CD14-positive monocyte (primary cell): ENCODE measurements around the gene HCST. TPM values are rescaled to one million over a fixed set of nuclear protein-coding genes. Genes with fewer than 3 reads are reported as not detected.

Experiments used
- DNase-seq, 3 donors: peaks; one replicate each; pipeline ENCODE4 v3.0.0-alpha.2; 2011 to 2022
- H2AFZ ChIP-seq: 2 replicates; pipeline ENCODE4 v1.6.0; 2012; ENCODE audit warnings: mild to moderate bottlenecking, low read depth, low read length, inconsistent platforms; ENCODE audit not compliant: insufficient read depth, poor library complexity, severe bottlenecking
- H3K27ac ChIP-seq, 2 donors: 1 replicate in 1 of 2; 2 replicates in 1 of 2; pipeline ENCODE4 v1.5.1; 2012 to 2013; ENCODE audit warnings: low read length in 2 of 2, control low read depth in 1 of 2, inconsistent platforms in 1 of 2, low read depth in 1 of 2, mild to moderate bottlenecking in 1 of 2
- H3K27me3 ChIP-seq, 2 donors: one replicate each; pipeline versions ENCODE4 v1.6.0 to v1.6.1; 2011 to 2013; ENCODE audit warnings: low read length in 2 of 2; ENCODE audit not compliant: control insufficient read depth in 2 of 2, insufficient read depth in 2 of 2
- H3K36me3 ChIP-seq, 2 donors: replicated peaks in 1 of 2; 1 replicate in 1 of 2; 2 replicates in 1 of 2; pipeline versions ENCODE4 v1.5.1 to v1.6.1; 2012 to 2013; ENCODE audit warnings: low read length in 2 of 2, control low read depth in 1 of 2, inconsistent platforms in 1 of 2, mild to moderate bottlenecking in 1 of 2; ENCODE audit not compliant: insufficient read depth in 2 of 2, control insufficient read depth in 1 of 2
- H3K4me1 ChIP-seq, 2 donors: 1 replicate in 1 of 2; 2 replicates in 1 of 2; pipeline versions ENCODE4 v1.5.1 to v1.6.1; 2012 to 2013; ENCODE audit warnings: low read length in 2 of 2, control low read depth in 1 of 2, inconsistent platforms in 1 of 2, mild to moderate bottlenecking in 1 of 2, moderate library complexity in 1 of 2; ENCODE audit not compliant: insufficient read depth in 2 of 2, control insufficient read depth in 1 of 2
- H3K4me2 ChIP-seq: replicated peaks from 2 replicates; pipeline ENCODE3; 2012; ENCODE audit warnings: low read length, moderate library complexity, mild to moderate bottlenecking; ENCODE audit not compliant: poor library complexity, severe bottlenecking; ENCODE audit errors: extremely low read depth
- H3K4me3 ChIP-seq, 3 experiments: fragments of 200-600 bp in 1 of 3; sonication (generic) in 1 of 3; replicated peaks in 1 of 3; 1 replicate in 2 of 3; 2 replicates in 1 of 3; pipeline ENCODE4 v1.5.1; 2011 to 2013; ENCODE audit warnings: low read length in 3 of 3, mild to moderate bottlenecking in 3 of 3, control low read depth in 2 of 3, low read depth in 2 of 3, inconsistent platforms in 1 of 3, moderate library complexity in 1 of 3
- H3K79me2 ChIP-seq: 2 replicates; pipeline ENCODE4 v1.6.0; 2012; ENCODE audit warnings: mild to moderate bottlenecking, control low read depth, inconsistent platforms, low read length, moderate library complexity; ENCODE audit not compliant: insufficient read depth
- H3K9ac ChIP-seq: 2 replicates; pipeline ENCODE4 v1.6.0; 2017; ENCODE audit warnings: low read length, mild to moderate bottlenecking; ENCODE audit not compliant: insufficient read depth, poor library complexity, severe bottlenecking
- H3K9me3 ChIP-seq, 2 donors: replicated peaks in 1 of 2; 1 replicate in 1 of 2; 2 replicates in 1 of 2; pipeline versions ENCODE4 v1.5.1 to v1.6.1; 2012 to 2013; ENCODE audit warnings: low read length in 2 of 2, control low read depth in 1 of 2; ENCODE audit not compliant: control insufficient read depth in 1 of 2, insufficient read depth in 1 of 2
- H4K20me1 ChIP-seq: 2 replicates; pipeline ENCODE4 v1.6.0; 2012; ENCODE audit warnings: mild to moderate bottlenecking, low read length, control low read depth, moderate library complexity; ENCODE audit not compliant: insufficient read depth
- H3K27ac Mint-ChIP-seq, 7 donors: one replicate each; pipeline ENCODE4 v1.8.0; 2020; ENCODE audit warnings: mild to moderate bottlenecking in 7 of 7, mixed read lengths in 7 of 7, moderate library complexity in 6 of 7, inconsistent platforms in 2 of 7
- H3K27me3 Mint-ChIP-seq, 3 donors: one replicate each; pipeline ENCODE4 v1.8.0; 2021 to 2022; ENCODE audit warnings: low read depth in 3 of 3, mild to moderate bottlenecking in 3 of 3, mixed read lengths in 3 of 3, moderate library complexity in 3 of 3, inconsistent platforms in 1 of 3
- H3K36me3 Mint-ChIP-seq, 2 donors: one replicate each; pipeline ENCODE4 v1.8.0; 2020; ENCODE audit warnings: mixed read lengths in 2 of 2, inconsistent platforms in 1 of 2, mild to moderate bottlenecking in 1 of 2
- H3K4me1 Mint-ChIP-seq: one replicate; pipeline ENCODE4 v1.8.0; 2020; ENCODE audit warnings: mild to moderate bottlenecking, mixed read lengths
- H3K4me3 Mint-ChIP-seq, 2 donors: one replicate each; pipeline ENCODE4 v1.8.0; 2020; ENCODE audit warnings: mild to moderate bottlenecking in 2 of 2, mixed read lengths in 2 of 2, moderate library complexity in 1 of 2
- H3K9me3 Mint-ChIP-seq, 7 donors: one replicate each; pipeline ENCODE4 v1.8.0; 2020 to 2022; ENCODE audit warnings: mixed read lengths in 7 of 7, mild to moderate bottlenecking in 6 of 7, moderate library complexity in 6 of 7, inconsistent platforms in 2 of 7
- CTCF ChIP-seq: fragments of 200-600 bp; IDR thresholded peaks from one replicate; pipeline ENCODE4 v1.8.0; 2022; ENCODE audit warnings: antibody characterized with exemption, mild to moderate bottlenecking
- WGBS: methylation state at CpG from one replicate; pipeline ENCODE4 v1.1.5; 2013; ENCODE audit warnings: missing lambda C conversion rate; ENCODE audit not compliant: insufficient coverage; 5-methylcytosine and 5-hydroxymethylcytosine counted together
- intact Hi-C, 2 donors: fragments of 100-400 bp; cut with micrococcal nuclease; formaldehyde crosslinking; loops; one replicate each; pipeline versions ENCODE4 v1.15.0 to v1.15.1; 2023
- polyA plus RNA-seq, 3 donors: library from polyadenylated mRNA; depleted of rRNA in 1 of 3; unstranded in 2 of 3; stranded (reverse) in 1 of 3; fragments of 300-500 nt in 2 of 3; fragments of >200 nt in 1 of 3; fragmentation: Illumina TruSeq in 2 of 3; gene quantifications; 1 replicate in 2 of 3; 2 replicates in 1 of 3; pipeline ENCODE4 v1.2.3, GENCODE V29; 2012 to 2021

HCST gene
- polyA plus RNA-seq, 3 donors: 264 to 829 (median 594) TPM

GRCh38 chr19:35907377-35907745 is 5.0 kb downstream of the HCST start:
- Histone ChIP-seq H3K9me3 (no peaks in the 10 kb centered on the region), H4K20me1 (no peaks in the 10 kb centered on the region), H3K79me2 (peaks cover 64% of the 10 kb centered on the region), H3K9ac (peak overlapping the region; percentile 82), H3K36me3 (peaks cover 18 to 21% of the 10 kb centered on the region in 2 donors), H3K4me2 (peak overlapping the region; percentile 100), H3K4me3 (peak overlapping the region; percentile 51 to 99 (median 97)), H3K27ac (peak overlapping the region; percentile 97 to 98), H2AFZ (no peak overlapping the region), H3K4me1 (peaks cover 88 to 99% of the 10 kb centered on the region in 2 donors), H3K27me3 (no peaks in the 10 kb centered on the region)
- Mint-ChIP-seq H3K36me3 (peaks cover 33 to 41% of the 10 kb centered on the region in 2 donors), H3K4me1 (peaks cover 77% of the 10 kb centered on the region), H3K27me3 (peaks cover 0 to 9% (median 0%) of the 10 kb centered on the region in 3 donors), H3K9me3 (peaks cover 0 to 2% (median 0%) of the 10 kb centered on the region in 7 donors), H3K27ac (peak overlapping the region; percentile 96 to 100 (median 100)), H3K4me3 (peak overlapping the region; percentile 95 to 97)
- no peak for TF ChIP-seq CTCF
- WGBS: 58% methylated on average over 9 of the region's 12 CpGs
- intact Hi-C loops: loop anchor here in 1 of 2 donors (10.0 kb wide), 4 partner anchors 147 to 463 kb away; partner anchors contain the start of genes FFAR2, IGFLR1, LIN37 and OVOL3
- DNase-seq: no peak

DNA sequence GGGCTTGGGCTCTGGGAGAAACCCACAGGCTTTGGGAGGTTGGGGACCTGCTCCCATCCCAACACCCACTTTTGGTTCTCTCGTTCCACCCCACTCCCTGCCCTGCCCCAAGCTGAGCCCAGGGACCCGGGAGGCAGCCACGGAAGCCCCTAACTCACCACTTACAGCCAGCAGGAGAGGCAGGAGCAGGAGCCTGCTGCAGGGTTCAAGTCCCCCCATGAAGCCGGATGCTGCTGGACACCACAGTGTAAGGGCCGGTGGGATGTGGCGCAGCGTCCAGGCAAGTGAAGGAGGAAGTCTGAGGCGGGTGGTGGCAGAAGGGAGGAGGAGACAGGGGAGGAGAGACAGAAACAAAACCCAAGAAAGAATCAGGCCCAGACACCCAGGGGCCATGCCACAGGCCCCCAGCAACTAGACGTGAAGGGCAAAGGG is 5.7 kb downstream of the HCST start, which contains the start of gene TYROBP:
TYROBP (minus strand) TSS at position 286 of the 432 bp plus-strand sequence; CDS start at position 219, 67 bp downstream.
- peak; percentile 55 to 68 (median 57) for DNase-seq
- intact Hi-C loops: loop anchor here in 1 of 2 donors (10.0 kb wide), 4 partner anchors 147 to 463 kb away; partner anchors contain the start of genes FFAR2, IGFLR1, LIN37 and OVOL3
- Histone ChIP-seq H3K36me3 (peaks cover 18 to 21% of the 10 kb centered on the region in 2 donors), H3K27me3 (no peaks in the 10 kb centered on the region), H3K9ac (peak within 1 kb of the TSS; percentile 82), H3K79me2 (peaks cover 57% of the 10 kb centered on the region), H4K20me1 (no peaks in the 10 kb centered on the region), H3K9me3 (no peaks in the 10 kb centered on the region), H3K4me2 (peak within 1 kb of the TSS; percentile 100), H3K4me3 (peak within 1 kb of the TSS; percentile 51 to 99 (median 97)), H2AFZ (no peak within 1 kb of the TSS), H3K4me1 (peaks cover 86 to 99% of the 10 kb centered on the region in 2 donors), H3K27ac (peak within 1 kb of the TSS; percentile 97 to 98)
- H3K4me1 Mint-ChIP-seq: peaks cover 71% of the 10 kb centered on the region
- peak within 1 kb of the TSS; percentile 95 to 97 for H3K4me3 Mint-ChIP-seq
- peaks cover 0 to 1% (median 0%) of the 10 kb centered on the region in 7 donors for H3K9me3 Mint-ChIP-seq
- peaks cover 0 to 9% (median 0%) of the 10 kb centered on the region in 3 donors for H3K27me3 Mint-ChIP-seq
- WGBS: 13% methylated on average over 8 of the region's 9 CpGs
- peak within 1 kb of the TSS; percentile 96 to 100 (median 100) for H3K27ac Mint-ChIP-seq
- H3K36me3 Mint-ChIP-seq: peaks cover 33 to 41% of the 10 kb centered on the region in 2 donors
- TF ChIP-seq CTCF: no peak
